ENCODE measurements around the gene ABLIM2. TPM values are rescaled to one million over a fixed set of nuclear protein-coding genes. Genes with fewer than 3 reads are reported as not detected.

The ABLIM2 gene
- total and polyA plus RNA-seq, 2 experiments from 2014 or later: 1.5 to 4.3 TPM

GRCh38 chr4:8033067-8033755 lies 125.4 kb downstream of the ABLIM2 start:
- DNase-seq (ENCODE audit: low spot score) (no peak), ATAC-seq (no peak)
- Histone ChIP-seq H3K36me3 (ENCODE audit: insufficient read depth) (no peaks in the 10 kb centered on the region), H3K27ac (ENCODE audit: low read depth) (no peak overlapping the region), H3K27me3 (ENCODE audit: insufficient read depth) (no peaks in the 10 kb centered on the region), H3K79me2 (replicated peaks; ENCODE audit: insufficient read depth) (no peaks in the 10 kb centered on the region), H3F3A (replicated peaks; ENCODE audit: low read depth) (no peaks in the 10 kb centered on the region), H2AFZ (no peak overlapping the region), H4K20me1 (replicated peaks; ENCODE audit: insufficient read depth) (no peaks in the 10 kb centered on the region), H3K4me1 (ENCODE audit: insufficient read depth) (no peaks in the 10 kb centered on the region), H3K4me3 (no peak overlapping the region), H3K9me2 (ENCODE audit: insufficient read depth) (no peaks in the 10 kb centered on the region), H3K4me2 (no peak overlapping the region)
- Mint-ChIP-seq H3K4me3 (no peak overlapping the region), H3K27me3 (ENCODE audit: insufficient read depth, low read depth, poor library complexity) (peaks cover 2% of the 10 kb centered on the region), H3K36me3 (ENCODE audit: low read depth) (no peaks in the 10 kb centered on the region; the same call in 2 of the 3 replicates), H3K9me3 (no peaks in the 10 kb centered on the region), H3K4me1 (peaks cover 2% of the 10 kb centered on the region; the same call in 1 of the 3 replicates), H3K27ac (no peak overlapping the region)
- TF ChIP-seq REST (IDR thresholded peaks at IDR 0.05; ENCODE audit: unreplicated experiment): no peak

GRCh38 chr4:8032381-8032780 lies 126.2 kb downstream of the ABLIM2 start:
- H3K27ac ChIP-seq (ENCODE audit: low read depth): no peak overlapping the region
- no peaks in the 10 kb centered on the region for H3K36me3 ChIP-seq (ENCODE audit: insufficient read depth)
- H3K79me2 ChIP-seq (replicated peaks; ENCODE audit: insufficient read depth): no peaks in the 10 kb centered on the region
- Mint-ChIP-seq H3K27ac (no peak overlapping the region), H3K4me3 (no peak overlapping the region), H3K36me3 (ENCODE audit: low read depth) (no peaks in the 10 kb centered on the region; the same call in 2 of the 3 replicates), H3K9me3 (no peaks in the 10 kb centered on the region), H3K27me3 (ENCODE audit: insufficient read depth, low read depth, poor library complexity) (peaks cover 4% of the 10 kb centered on the region), H3K4me1 (peaks cover 2% of the 10 kb centered on the region; the same call in 1 of the 3 replicates)
- no peak for DNase-seq (ENCODE audit: low spot score)
- no peaks in the 10 kb centered on the region for H4K20me1 ChIP-seq (replicated peaks; ENCODE audit: insufficient read depth)
- no peak for TF ChIP-seq NANOG (IDR thresholded peaks at IDR 0.05; ENCODE audit: borderline replicate concordance)
- no peak for TF ChIP-seq JUNB (IDR thresholded peaks at IDR 0.05; ENCODE audit: unreplicated experiment)
- no peak for TF ChIP-seq CREB1 (CRISPR knock-in tag; IDR thresholded peaks at IDR 0.05; ENCODE audit: low read depth)
- TF ChIP-seq CTCF (conservative IDR thresholded peaks at IDR 0.05; ENCODE audit: low read depth in 2 of 2): no peak
- TF ChIP-seq EZH2phosphoT487 (IDR thresholded peaks at IDR 0.05; ENCODE audit: unreplicated experiment): no peak
- H3K4me2 ChIP-seq: no peak overlapping the region
- no peak overlapping the region for H2AFZ ChIP-seq
- H3K4me3 ChIP-seq: no peak overlapping the region
- H3K9me2 ChIP-seq (ENCODE audit: insufficient read depth): no peaks in the 10 kb centered on the region
- ATAC-seq: no peak
- H3K27me3 ChIP-seq (ENCODE audit: insufficient read depth): no peaks in the 10 kb centered on the region
- no peaks in the 10 kb centered on the region for H3F3A ChIP-seq (replicated peaks; ENCODE audit: low read depth)
- no peaks in the 10 kb centered on the region for H3K4me1 ChIP-seq (ENCODE audit: insufficient read depth)
